HG03439 (cell line): Measurements from ENCODE around the gene CLEC16A.
A peak's percentile ranks its signal among the peaks of the same experiment; 100 is the strongest.
"Not testable (repeated sequence)": the region's sequence is repeated elsewhere in the genome, so short reads cannot be mapped to it uniquely, and the experiment has no call there.

Experiments used
- ATAC-seq: cut with Tn5 transposase; IDR thresholded peaks from one replicate; pipeline ENCODE4 v1.9.1; 2021; ENCODE audit warnings: mild to moderate bottlenecking, moderate library complexity; ENCODE audit not compliant: unreplicated experiment

The CLEC16A gene

GRCh38 chr16:11205754-11206581 lies 261.6 kb downstream of the CLEC16A start:
- peak; percentile 30 for ATAC-seq

GRCh38 chr16:11207646-11208045 lies 263.3 kb downstream of the CLEC16A start:
- no peak for ATAC-seq

DNA sequence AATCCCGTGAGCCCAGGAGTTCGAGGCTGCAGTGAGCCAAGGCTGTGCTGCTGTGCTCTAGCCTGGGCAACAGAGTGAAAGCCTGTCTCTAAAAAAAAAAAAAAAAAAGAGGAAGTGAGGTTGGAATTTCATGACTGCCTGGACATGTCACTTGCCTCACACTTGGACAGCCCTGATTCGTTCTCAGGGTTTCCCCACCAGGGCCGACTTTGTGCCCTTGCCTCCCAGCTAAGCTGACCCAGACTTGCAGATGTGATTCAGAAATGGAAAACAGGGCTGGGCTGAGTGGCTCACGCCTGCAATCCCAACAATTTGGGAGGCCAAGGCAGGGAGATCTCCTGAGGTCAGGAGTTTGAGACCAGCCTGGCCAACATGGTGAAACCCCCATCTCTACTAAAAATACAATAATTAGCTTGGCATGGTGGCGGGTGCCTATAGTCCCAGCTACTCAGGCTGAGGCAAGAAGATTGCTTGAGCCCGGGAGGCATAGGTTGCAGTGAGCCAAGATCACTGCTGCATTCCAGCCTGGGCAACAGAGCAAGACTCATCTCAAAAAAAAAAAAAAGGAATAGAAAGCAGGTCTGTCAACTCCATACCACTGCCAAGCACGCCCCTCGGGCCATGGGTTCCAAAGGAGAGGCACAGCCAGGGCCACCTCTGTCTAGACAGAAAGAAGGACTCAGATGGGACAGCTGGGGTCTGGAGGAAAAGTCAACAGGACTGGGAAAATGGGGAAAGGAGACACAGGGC lies 264.7 kb downstream of the CLEC16A start:
- no peak for ATAC-seq

DNA sequence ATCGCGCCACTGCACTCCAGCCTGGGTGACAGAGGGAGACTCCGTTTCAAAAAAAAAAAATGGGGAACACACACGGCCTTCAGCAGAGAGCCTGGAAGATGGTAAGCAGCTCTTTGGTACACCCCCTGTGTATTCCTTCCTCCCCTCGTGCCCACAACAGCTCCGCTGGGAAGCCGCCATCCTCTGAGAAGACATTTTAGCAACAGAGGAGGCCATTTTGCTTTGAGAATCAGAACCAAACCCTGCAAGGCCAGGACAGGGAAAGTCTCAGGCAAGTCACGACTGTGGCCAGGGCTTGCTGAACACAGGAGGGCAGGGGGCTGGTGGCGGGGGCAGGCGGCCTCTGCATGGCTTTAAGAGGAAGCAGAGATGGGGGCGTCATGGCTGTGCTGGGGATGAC lies 265.9 kb downstream of the CLEC16A start:
- ATAC-seq: no peak

DNA sequence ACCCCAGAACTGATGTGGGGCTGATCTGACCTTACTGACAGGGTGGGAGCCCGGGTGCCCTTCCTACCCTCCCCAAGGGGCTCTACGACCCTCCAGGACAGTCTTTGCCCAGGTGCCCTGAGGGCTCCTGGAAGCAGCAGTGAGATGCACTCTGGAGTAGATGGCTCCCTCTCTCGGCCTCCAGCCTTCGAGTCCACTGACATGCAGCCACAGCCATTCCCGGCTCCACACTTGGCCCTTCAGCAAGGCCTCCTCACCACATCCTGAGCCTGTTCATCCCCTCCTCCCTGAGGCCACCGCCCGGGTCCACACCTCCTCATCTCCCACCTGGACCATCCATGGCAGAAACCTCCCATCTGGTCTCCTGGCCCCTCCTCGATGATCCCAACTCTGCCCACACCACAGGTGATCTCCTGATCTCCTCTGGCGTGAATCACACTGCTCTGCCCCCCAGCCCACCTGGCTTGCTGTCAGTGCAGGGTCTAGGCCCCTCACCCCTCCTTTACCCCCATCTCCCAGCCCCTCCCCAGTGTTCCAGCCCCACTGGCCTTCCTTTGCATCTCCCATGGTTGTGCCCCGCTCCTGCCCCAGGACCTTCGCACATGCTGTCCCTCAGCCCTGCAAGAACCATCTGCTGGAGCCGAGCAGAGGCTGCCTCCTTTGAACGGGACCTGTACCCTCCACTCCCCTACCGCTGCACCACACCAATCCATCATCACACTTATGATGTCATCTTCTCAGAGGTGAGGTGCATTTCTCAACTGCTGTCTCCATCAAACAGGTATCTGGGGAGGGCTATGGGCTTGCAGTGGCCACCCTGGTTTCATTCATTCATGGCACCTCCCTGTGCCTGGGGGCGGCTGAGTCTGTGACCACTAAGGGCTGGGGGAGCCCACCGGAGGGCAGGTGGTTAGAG lies 267.0 kb downstream of the CLEC16A start:
- no peak for ATAC-seq

DNA sequence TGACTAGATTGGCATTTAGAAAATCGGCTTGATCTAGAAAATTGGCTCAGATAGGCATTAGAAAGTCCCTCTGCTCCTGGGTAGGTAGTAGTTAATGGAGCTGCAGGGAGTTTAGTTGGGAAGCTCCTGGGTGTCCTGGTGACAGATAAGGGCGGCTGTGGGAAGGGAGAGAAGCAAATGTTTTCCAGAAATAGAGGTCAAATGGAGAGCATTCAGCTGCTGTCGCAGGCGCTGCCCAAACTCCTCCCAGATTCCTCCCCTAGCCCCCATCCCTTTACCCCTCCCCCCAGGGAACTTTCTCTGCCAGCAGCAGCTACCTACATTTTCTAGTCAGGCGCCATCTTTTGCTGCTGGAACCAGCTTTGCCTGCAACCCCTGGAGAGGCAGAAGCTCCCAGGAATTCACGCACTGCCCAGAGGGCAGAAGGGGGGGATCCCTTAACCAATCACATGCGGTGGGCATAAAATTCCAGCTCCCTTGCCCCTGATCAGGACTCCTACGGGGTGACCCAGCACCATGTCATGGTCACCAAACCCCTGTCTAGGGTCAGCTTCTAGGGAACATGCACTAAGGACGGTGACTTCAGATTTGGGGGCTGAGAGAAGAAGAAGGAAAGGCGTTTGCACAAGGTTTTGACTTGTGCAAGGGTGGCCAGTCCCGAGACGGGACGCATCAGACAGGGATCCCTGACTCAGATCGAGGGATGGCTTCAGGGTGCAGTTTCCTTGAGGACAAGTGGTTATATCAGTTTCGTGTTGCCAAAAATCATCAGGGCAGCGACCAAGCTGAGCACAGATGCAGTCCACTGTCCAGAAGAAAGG lies 267.8 kb downstream of the CLEC16A start:
- ATAC-seq: no peak

DNA sequence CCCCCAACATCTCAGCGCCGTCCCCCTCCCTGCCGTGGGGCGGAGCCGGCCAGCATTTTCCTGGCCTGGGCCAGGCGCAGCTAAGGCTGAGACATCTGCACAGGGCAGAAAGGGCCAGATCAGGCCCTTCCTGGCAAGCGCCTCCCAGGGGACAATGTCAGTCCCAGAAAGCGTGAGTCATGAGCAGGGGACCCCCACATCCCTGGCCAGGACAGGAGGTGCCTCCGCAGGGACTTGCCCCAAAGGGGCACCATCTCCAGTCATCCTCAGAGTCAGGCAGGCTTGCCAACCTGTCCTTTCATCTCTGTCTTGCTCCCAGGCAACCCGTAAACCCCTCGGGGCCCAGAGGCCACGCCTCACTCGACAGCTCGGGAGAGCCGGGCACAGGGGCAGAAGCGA lies 268.4 kb downstream of the CLEC16A start:
- ATAC-seq: no peak

DNA sequence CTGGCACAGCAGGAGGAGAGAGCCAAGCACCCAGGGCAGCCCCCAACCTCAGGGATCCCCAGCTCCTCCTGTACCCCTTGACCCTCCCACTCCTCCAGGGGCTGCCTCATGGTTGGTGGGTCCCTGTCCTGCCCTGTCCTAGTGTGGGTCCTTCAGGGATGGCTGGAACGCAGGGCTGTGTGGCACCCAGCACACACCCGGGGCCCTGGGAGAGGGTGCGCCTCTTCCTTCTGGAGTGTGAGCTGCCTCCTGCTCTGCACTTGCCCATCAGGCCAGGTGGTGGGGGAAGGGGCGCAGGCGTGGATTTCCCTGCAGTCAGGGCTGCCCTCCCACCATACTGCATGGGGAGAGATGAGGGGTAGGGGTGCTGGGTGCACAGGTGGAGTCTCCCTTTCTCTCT lies 269.0 kb downstream of the CLEC16A start:
- no peak for ATAC-seq

DNA sequence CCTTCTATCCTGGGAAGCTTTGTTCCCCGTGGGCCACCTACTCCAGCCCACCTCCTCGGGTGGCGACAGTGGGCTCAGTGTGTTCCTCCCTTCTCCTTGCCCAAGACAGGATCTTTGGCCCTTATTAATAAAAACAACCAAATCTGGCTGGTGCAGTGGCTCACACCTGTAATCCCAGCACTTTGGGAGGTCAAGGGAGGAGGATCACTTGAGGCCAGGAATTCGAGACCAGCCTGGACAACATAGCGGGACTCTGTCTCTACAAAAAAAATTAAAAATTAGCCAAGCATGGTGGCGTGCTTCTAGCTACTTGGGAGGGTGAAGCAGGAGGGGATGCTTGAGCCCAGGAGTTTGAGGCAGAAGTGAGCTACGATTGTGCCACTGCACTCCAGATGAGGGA lies 269.4 kb downstream of the CLEC16A start:
- no peak for ATAC-seq

DNA sequence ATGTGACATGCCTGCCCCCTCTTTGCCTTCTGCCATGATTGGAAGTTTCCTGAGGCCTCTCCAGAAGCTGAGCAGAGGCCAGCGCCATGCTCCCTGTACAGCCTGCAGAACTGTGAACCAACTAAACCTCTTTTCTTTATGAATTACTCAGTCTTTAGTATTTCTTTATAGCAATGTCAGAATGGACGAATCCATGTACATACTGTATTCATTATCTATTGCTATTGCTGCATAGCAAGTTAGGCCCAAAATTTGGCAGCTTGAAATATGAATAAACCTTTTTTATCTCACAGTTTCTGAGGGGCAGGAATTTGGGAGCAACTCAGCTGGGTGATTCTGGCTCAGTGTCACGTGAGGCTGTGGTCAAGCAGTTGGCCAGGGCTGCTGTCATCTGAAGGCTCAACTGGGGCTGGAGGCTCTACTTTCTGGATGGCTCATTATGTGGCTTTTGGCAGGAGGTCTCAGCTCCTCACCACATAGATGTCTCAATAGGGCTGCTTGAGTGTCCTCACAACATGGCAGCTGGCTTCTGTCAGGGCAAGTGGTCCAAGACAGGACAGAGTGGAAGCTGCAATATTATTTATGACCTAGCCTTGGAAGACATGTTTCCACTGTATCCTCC lies 271.7 kb downstream of the CLEC16A start:
- no peak for ATAC-seq

DNA sequence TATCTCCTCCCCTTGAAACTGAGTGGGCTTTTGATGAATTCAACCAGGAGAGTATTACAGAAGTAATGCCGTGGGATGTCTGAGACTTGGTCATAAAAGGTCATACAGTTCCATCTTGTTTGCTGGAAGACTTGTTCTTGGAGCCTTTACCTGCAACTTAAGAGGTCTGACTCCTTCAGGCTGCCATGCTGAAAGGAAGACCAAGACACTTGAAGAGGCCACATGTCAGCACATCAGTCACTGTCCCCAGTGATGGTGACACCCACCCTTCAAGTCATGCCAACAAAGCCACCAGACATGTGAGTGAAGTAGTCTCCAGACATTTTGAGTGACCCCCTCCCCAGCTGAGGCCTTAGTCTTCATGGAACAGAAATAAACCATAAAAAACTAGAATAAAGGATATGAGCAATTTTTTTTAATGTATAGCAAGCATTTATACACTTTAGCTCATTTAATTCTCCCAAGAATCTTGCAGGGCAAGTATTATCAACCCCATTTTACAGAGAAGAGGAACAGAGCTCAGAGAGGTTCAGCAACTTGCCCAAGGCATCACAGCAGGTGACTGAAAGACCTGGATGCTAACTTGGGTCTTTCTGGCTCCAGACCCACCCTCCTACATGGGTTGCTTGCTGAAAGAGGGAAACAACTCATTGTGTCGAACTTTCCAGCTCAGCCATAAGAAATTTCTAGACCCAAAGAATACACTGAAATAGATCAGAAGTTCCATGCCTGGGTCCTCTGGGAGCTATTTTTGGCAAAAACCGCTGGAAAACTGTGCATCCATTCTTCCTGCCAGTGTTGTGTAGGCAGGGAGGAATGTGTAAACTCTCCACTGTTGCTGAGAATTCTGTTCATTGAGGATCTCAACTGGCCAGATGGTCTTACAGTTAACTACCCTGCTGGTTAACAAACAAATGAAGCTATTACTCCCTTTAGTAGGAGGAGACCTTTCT lies 273.6 kb downstream of the CLEC16A start:
- ATAC-seq: no peak

GRCh38 chr16:11218604-11218962 lies 274.2 kb downstream of the CLEC16A start:
- ATAC-seq: no peak

- ATAC-seq: no peak
Measured at GRCh38 chr16:11219178-11219577, 274.8 kb downstream of the CLEC16A start.

DNA sequence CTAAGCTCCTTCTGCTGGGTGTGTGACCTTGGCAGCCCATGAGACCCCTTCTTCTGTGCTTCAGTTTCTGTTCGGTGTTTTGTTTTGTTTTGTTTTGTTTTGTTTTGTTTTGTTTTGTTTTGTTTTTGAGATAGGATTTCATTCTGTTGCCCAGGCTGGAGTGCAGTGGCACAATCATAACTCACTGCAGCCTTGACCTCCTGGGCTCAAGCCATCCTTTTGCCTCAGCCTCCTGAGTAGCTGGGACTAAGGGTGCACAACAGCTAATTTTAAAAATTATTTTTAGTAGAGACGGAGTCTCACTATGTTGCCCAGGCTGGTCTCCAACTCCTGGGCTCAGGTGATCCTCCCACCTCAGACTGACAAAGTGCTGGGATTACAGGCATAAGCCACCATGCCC lies 276.1 kb downstream of the CLEC16A start:
- ATAC-seq: not testable (repeated sequence)

DNA sequence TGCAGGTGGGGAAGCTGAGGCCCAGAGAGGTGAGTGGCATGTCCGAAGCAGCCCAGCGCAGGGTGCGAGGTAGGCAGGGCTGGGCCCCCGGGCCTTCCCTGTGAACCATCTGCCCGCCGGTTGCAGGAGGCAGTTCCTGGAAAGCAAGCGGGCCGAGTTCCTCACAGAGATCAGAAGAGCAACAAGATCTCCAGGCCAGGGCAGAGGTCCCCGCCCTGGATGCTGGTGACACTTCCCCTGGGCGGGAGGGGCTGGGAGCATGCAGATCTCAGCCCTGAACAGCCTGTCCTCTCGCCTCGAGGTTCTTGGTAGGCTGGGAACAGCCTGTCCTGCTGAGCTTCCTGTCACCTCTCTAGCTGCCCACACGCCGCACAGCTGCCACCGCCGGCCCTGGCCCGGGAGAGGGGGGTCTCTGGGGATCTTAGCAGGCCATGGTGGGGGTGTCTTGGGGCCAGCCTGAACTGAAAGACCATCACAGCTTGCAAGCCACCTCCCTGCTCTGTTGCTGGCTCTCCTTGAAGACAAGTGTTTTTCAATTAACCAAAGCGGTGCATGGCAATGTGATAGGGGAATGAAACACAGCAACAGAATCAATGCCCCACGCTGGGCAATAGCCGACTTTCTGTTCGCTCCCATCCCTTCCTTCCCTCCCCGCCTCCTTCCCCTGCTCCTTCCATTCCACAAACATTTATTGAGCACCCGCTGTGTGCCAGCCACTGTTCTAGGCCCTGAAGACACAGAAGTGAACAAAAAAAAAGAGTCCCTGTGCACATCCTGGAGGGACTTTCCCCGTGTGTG lies 279.9 kb downstream of the CLEC16A start:
- ATAC-seq: no peak

- peak; percentile 80 for ATAC-seq
Measured at GRCh38 chr16:11224894-11225676, 280.7 kb downstream of the CLEC16A start.
